ENCODE measurements around the gene STK17A. TPM values are rescaled to one million over a fixed set of nuclear protein-coding genes. Genes with fewer than 3 reads are reported as not detected.

Gene STK17A
- total and polyA plus RNA-seq, 2 of the 8 experiments (the other 6 are each of a cell fraction or from before 2014, with no cell fraction given), result 2.2 to 12.2 TPM

GRCh38 chr7:43669286-43670081, 86.6 kb downstream of the STK17A start (continued):
- no peak for TF ChIP-seq SIX5 (IDR thresholded peaks at IDR 0.05; ENCODE audit: low read depth, low read length)
- no peak for TF ChIP-seq SP2 (IDR thresholded peaks at IDR 0.05; ENCODE audit: low read length)
- no peak for TF ChIP-seq TCF12 (IDR thresholded peaks at IDR 0.05; ENCODE audit: low read depth, low read length)
- no peak for TF ChIP-seq E2F6 (IDR thresholded peaks at IDR 0.05)
- no peak for TF ChIP-seq CBX5 (IDR thresholded peaks at IDR 0.05; ENCODE audit: low read depth, low read length)
- no peak for TF ChIP-seq CEBPB (IDR thresholded peaks at IDR 0.05; ENCODE audit: low read depth, low read length)
- no peak for TF ChIP-seq CHD2 (IDR thresholded peaks at IDR 0.05; ENCODE audit: low read length)
- peak; percentile 30; the same call in 1 of the 2 replicates for TF ChIP-seq TBP (IDR thresholded peaks at IDR 0.05; ENCODE audit: low read depth, low read length)
- no peak for TF ChIP-seq NRF1 (IDR thresholded peaks at IDR 0.05; ENCODE audit: low read depth, low read length)
- no peak for TF ChIP-seq RBBP5 (IDR thresholded peaks at IDR 0.05; ENCODE audit: borderline replicate concordance, low read depth, low read length)
- TF ChIP-seq EGR1 (IDR thresholded peaks at IDR 0.05; ENCODE audit: borderline replicate concordance, low read depth, low read length), result peak; percentile 82
- peak; percentile 66; the same call in 1 of the 2 replicates for TF ChIP-seq POU5F1 (IDR thresholded peaks at IDR 0.05; ENCODE audit: low read depth, low read length)
- no peak for TF ChIP-seq BACH1 (IDR thresholded peaks at IDR 0.05; ENCODE audit: low read length)
- peak; percentile 68 for TF ChIP-seq SRF (IDR thresholded peaks at IDR 0.05; ENCODE audit: low read depth, low read length)
- TF ChIP-seq POLR2AphosphoS5 (IDR thresholded peaks at IDR 0.05; ENCODE audit: low read depth, low read length), result no peak
- no peak for TF ChIP-seq KDM5A (IDR thresholded peaks at IDR 0.05; ENCODE audit: low read length)
- TF ChIP-seq RFX5 (IDR thresholded peaks at IDR 0.05; ENCODE audit: borderline replicate concordance, low read depth, low read length), result no peak
- TF ChIP-seq TAF7 (optimal IDR thresholded peaks at IDR 0.05; ENCODE audit: borderline replicate concordance, low read depth, low read length), result no peak
- TF ChIP-seq CTBP2 (IDR thresholded peaks at IDR 0.05; ENCODE audit: borderline replicate concordance, insufficient read depth, insufficient read length, low read length), result no peak
- no peak for TF ChIP-seq BCL11A (IDR thresholded peaks at IDR 0.05; ENCODE audit: low read depth in 2 of 2, low read length in 2 of 2)
- TF ChIP-seq ASH2L (IDR thresholded peaks at IDR 0.05; ENCODE audit: low read length), result no peak
- no peak for TF ChIP-seq CREB1 (IDR thresholded peaks at IDR 0.05)
- TF ChIP-seq KDM1A (IDR thresholded peaks at IDR 0.05; ENCODE audit: borderline replicate concordance, low read length), result no peak
- TF ChIP-seq NANOG (IDR thresholded peaks at IDR 0.05; ENCODE audit: insufficient read depth, low read depth, low read length, poor library complexity, severe bottlenecking), result peak; percentile 19
- no peak for TF ChIP-seq EP300 (IDR thresholded peaks at IDR 0.05; ENCODE audit: borderline replicate concordance in 1 of 2, low read depth in 2 of 2, low read length in 2 of 2)
